NCI-H1105 (cell line): Measurements from ENCODE around the gene GPR21.

Source experiments
- DNase-seq: peaks from one replicate; lab custom pipeline; 2025; lab: John Stamatoyannopoulos, UW

The GPR21 gene

DNA sequence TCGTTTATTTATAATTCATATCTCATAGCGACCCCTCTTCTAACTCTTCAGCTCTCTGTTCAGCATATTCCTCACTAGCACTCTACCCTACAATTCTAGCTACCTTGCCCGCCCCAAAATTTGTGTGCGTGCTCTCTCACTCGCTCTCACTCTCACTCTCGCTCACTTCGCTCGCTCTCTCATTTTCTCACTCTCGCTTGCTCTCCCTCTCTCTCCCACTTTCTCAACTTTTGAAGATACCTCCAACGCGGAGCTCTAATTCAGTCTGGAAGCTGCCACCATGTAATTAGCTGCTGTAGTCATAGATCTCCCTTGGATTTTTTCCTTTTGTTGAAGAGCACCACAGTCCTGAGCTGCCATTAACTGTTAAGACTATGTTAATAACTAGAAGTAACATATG lies 30.4 kb downstream of the GPR21 start:
- DNase-seq, result no peak

DNA sequence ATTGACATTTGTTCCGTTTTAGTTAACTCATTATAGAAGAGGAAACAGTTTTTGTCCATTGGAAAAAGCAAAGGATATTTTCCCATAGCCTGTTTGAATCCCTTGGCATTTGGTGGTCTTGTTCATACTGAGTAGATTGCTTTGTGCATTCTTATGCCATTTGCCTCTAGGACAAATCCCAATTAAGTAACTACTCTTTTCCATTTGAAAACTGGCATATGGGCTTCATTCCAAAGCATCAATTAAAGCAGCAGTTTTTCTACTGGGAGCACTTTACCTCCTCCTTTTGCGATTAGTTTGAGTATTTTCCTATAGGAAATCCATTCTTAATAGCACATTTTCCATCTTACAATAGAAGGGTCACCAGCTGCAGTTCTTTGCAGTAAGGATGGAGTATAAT lies 31.2 kb downstream of the GPR21 start:
- DNase-seq, result no peak

DNA sequence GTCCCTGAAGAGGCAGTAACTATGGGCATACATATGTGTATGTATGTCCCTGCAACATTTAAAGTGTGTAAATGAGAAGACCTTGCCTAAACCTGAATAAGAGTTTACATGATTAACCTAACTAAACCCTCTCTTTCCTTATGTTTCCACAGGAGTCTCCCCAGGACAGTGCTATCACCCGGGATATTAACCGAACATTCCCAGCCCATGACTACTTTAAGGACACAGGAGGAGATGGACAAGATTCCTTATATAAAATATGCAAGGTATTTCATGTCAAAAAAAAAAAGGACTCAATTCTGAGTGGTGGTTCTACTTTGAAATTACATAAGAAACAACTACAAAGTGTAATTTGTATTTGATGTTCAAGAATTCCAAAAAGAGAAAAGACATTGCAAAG lies 31.7 kb downstream of the GPR21 start:
- DNase-seq, result no peak

DNA sequence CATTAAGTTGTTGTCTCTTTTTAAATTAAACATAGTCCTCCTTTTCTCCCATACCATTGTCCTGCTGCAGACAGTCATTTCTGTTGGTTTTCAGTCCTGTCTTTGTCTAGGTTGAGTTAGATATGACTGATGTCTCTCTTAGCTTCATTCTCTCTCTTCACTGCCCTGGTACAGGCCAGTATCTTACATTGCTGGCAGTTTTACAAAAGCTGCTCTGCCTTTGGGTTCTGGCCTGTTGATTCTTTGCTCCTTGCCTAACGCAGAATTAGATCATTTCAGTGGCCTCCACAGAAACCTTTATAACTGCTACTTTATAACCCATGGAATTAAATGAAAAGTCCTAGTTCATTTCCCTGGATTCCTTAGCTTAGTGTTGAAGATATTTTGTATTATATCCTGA lies 33.7 kb downstream of the GPR21 start:
- DNase-seq, result no peak

DNA sequence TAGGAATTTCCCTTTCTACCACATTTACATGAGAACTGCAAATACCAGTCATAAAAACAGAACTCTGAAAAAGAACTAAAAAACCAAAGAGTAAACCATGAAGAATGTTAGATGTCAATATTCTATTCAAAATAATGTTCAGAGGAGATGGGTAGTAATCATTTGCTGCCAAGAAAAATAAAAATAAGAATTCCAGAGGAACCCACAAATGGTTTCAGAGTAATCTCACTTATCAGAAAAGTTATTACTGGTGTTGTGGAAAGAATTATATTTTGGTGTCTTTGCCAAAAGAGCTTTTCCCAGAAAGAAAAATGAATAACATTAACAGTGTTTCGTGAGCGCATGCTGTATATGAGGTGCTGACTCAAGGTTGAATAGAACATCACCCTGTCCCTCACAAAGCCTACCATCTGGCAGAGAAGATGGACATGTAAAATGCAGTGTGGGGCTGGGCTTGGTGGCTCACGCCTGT lies 35.6 kb downstream of the GPR21 start:
- DNase-seq, result no peak

DNA sequence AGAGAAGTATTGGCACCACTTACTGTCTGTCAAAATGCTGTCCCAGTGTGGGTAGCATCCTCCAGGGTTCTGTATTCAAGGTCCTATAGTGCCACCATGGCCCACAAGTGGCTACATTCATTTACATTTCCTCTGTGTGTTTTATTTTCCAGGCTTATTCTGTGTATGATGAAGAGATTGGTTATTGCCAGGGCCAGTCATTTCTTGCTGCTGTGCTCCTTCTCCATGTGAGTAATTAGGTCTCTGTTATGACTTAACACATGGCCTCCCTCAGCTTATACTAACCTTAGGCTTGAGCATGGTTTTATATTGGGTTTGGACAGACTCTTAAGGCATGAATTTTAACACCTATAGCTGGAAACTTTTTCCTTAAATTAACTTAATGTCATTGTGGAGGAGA lies 36.7 kb downstream of the GPR21 start:
- no peak for DNase-seq

DNA sequence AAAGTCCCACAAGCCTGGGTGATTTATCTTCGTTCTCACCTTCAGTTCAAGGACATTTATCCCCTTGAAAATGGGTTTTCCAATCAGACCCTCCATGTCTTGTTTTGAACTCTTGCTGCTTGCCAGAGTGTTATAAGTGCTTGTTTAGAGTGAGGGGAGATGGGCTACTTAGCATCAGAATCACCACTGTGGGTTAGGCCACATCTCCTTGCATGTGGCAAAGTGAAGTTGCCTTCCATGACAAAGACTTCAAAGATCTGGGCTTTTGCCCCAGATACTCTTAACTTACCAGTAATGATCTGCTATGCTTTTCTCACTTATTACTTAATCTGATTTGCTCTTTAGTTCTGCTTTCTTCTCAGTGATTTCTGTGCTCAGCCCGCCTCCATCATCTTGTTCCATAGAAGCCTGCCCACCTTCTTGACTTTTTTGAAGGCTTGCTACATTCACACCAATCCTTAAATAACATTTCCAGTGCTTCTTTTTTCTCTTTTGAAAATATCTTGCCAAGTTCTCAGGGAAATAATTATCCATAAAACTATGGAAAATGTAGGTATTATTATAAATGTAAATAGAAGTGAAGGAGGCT lies 39.0 kb downstream of the GPR21 start:
- no peak for DNase-seq

DNA sequence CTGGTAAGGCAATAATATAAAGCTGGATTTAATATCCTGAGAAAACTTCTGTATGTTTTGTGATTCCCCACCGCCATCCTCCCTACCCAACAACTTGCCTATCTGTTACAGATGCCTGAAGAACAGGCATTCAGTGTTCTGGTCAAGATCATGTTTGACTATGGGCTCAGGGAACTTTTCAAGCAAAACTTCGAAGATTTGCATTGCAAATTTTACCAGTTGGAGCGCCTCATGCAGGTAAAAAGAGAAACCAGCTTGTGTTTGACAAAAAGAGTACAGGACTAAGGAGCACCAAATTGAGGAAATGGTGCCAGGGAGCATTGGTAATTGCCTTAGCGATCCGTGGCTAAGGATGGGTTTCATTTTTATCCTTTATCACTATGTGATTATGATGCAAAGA lies 40.0 kb downstream of the GPR21 start:
- DNase-seq, result no peak

DNA sequence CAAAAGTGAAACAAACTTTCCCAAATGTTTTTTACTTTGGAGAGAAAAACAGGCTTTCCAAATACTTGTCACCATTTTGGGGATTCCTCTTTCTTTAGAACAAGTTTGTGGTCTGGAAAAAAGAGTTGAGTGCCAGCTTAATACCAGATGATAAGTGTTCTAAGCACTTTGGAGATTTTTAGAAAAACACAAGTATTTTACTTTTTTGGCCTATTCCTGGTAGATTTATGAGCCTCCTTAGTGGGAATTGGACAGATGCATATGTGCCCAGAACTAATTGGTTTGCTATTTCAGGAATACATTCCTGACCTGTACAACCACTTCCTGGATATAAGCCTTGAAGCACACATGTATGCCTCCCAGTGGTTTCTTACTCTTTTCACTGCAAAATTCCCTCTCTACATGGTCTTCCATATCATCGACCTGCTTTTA lies 40.5 kb downstream of the GPR21 start:
- no peak for DNase-seq

DNA sequence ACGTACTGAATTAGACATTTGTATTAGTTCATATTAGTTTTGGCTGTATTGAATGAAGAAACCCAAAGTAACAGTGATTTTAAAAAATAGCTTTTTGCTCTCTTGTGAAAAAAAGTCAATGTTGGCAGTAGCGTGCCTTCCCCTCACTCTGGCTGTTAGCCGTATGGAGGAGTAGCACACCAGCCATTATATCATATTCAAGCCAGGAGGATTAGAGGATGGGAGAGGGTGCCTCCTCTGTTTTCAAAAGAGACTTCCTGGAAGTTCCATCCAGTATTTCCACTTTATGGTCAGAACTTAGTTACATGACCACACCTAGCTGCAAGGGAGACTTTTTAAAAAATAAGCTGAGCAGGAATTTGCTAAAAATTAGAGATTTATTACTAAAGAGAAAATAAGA lies 41.2 kb downstream of the GPR21 start:
- DNase-seq, result no peak

DNA sequence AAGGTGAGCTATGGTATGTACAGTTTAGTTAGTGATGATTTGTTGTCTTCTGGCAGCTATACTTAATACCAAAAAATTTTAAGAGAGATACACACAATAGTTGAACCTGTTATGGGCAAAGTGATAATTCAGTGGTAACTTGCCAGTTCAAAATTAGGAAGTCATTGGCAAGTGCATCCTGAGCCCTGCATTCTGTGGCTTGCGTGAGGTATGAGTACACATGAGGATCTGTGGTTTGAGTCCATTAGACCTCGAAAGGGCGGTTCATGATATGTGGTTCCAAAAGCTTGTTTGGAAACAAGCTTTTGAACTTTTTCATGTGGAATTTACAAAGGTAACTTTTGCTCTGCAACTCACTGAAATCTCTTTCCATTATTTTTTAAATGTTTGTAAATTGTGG lies 47.0 kb downstream of the GPR21 start:
- DNase-seq, result no peak

DNA sequence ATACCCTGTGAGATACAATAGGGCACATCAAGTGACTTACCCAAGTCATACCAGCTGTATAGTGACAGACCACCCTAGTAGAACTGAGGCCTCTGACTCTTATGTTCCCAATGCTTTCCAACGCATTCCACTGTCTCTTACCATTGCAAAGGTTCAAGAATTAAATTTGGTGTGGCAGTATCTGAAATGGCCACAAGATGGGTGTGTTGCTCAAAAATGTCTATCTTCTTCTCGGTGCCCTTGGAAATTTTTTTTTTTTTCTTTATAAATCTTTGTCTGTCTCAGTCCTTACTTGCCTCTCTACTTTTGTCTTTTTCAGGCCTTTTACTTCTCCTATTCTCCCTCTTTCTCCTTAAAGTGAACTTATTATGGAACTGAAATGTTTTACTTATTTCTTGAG lies 48.4 kb downstream of the GPR21 start:
- no peak for DNase-seq

DNA sequence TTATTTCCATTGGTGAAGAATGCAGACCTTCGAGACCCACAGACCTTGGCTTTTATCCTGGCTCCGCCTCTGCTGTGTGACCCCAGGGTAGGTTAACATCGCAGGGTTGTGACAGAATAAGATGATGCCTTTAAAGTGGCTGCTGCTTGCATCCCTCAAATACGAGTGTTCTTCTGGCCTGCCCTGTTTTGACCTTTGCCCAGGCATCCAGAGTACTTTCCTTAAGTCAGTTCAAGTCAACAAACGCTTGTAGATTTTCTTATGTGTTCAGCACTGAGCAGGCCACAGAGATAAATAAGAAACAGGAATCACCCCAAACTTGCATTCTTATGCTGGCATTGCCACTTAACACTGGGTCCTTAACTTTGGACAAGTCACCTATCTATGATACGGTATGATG lies 50.2 kb downstream of the GPR21 start:
- DNase-seq, result no peak

DNA sequence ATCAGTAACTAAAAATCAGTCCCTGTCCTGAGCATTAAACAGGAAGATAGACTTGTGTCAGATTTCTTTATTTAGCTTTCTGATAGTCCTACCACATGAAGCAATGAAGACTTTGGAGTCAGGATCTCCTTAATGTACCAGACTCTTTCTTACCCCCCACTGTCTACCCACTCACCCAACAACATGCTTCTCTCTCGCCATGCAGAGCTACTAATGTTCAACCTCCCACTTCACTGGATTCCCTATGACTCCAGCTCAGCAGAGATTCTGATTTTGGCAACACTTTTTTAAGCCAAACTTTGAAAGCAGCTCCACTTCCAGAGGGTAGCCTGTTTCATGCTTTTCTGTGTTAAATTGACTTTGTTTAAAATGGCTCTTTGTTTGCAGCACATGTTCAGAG lies 50.8 kb downstream of the GPR21 start:
- DNase-seq, result no peak
